H1 (cell line): ENCODE measurements around the gene QPCT. TPM values are rescaled to one million over a fixed set of nuclear protein-coding genes. Genes with fewer than 3 reads are reported as not detected.

Experiments used
- CTCF ChIA-PET: fragments of 300-600 bp; sonication (Branson Sonifier 250); formaldehyde crosslinking; loops from one replicate; lab custom pipeline; 2021; ENCODE audit not compliant: partially characterized antibody; lab: Charles Lee
- POLR2A ChIA-PET: fragments of 300-600 bp; sonication (Branson Sonifier 250); formaldehyde crosslinking; loops from one replicate; lab custom pipeline; 2021; ENCODE audit warnings: inconsistent platforms; ENCODE audit not compliant: partially characterized antibody; lab: Charles Lee
- DNase-seq, 2 experiments: peaks; one replicate each; pipeline versions ENCODE4 v3.0.0 to v3.0.0-alpha.2; 2010 to 2022; ENCODE audit warnings: low spot score in 2 of 2, low read depth in 1 of 2, mixed read lengths in 1 of 2
- FAIRE-seq: peaks from 2 replicates; lab custom pipeline; 2011; peaks lifted over from hg19 to GRCh38; lab: Jason Lieb, UNC
- H2AFZ ChIP-seq: 2 replicates; pipeline ENCODE4 v1.8.1; 2012; ENCODE audit warnings: low read length, inconsistent platforms
- H2AK5ac ChIP-seq: 2 replicates; pipeline ENCODE4 v1.6.1; 2013; ENCODE audit warnings: low read depth, low read length
- H2BK120ac ChIP-seq: replicated peaks from 2 replicates; pipeline ENCODE3; 2013; ENCODE audit warnings: low read depth, low read length, inconsistent platforms
- H2BK12ac ChIP-seq: 2 replicates; pipeline ENCODE4 v1.6.1; 2013; ENCODE audit warnings: low read depth, low read length
- H2BK15ac ChIP-seq: 2 replicates; pipeline ENCODE4 v1.6.1; 2013; ENCODE audit warnings: low read length
- H2BK20ac ChIP-seq: 2 replicates; pipeline ENCODE4 v1.6.1; 2013; ENCODE audit warnings: low read length
- H2BK5ac ChIP-seq: 2 replicates; pipeline ENCODE4 v1.6.1; 2013; ENCODE audit warnings: low read depth, low read length
- H3K14ac ChIP-seq: 2 replicates; pipeline ENCODE4 v1.6.1; 2013; ENCODE audit warnings: inconsistent platforms; ENCODE audit not compliant: insufficient read length
- H3K18ac ChIP-seq: 2 replicates; pipeline ENCODE4 v1.6.1; 2013; ENCODE audit warnings: low read length; ENCODE audit errors: extremely low read depth
- H3K23ac ChIP-seq: 2 replicates; pipeline ENCODE4 v1.6.1; 2013; ENCODE audit warnings: inconsistent platforms; ENCODE audit not compliant: insufficient read length
- H3K23me2 ChIP-seq: 2 replicates; pipeline ENCODE4 v1.6.1; 2013; ENCODE audit warnings: low read depth, low read length
- H3K27ac ChIP-seq: 2 replicates; pipeline ENCODE4 v1.6.1; 2011; ENCODE audit warnings: low read depth, low read length, inconsistent platforms
- H3K27me3 ChIP-seq, 4 experiments: replicated peaks in 1 of 4; 1 replicate in 1 of 4; 2 replicates in 3 of 4; pipeline versions ENCODE4 v1.6.1 to v1.8.1; 2011 to 2013; ENCODE audit warnings: low read length in 3 of 4, mild to moderate bottlenecking in 3 of 4, inconsistent platforms in 2 of 4, mixed read lengths in 2 of 4, moderate library complexity in 1 of 4; ENCODE audit not compliant: control insufficient read depth in 3 of 4, insufficient read depth in 3 of 4; ENCODE audit errors: extremely low read depth in 1 of 4
- H3K36me3 ChIP-seq, 4 experiments: 2 replicates each; pipeline versions ENCODE4 v1.6.1 to v1.8.1; 2011 to 2013; ENCODE audit warnings: mild to moderate bottlenecking in 4 of 4, low read length in 3 of 4, moderate library complexity in 2 of 4, control low read depth in 1 of 4, inconsistent platforms in 1 of 4; ENCODE audit not compliant: insufficient read depth in 4 of 4, control insufficient read depth in 2 of 4
- H3K4ac ChIP-seq: replicated peaks from 2 replicates; pipeline ENCODE3; 2013; ENCODE audit warnings: low read length, low read depth, mixed read lengths, inconsistent platforms; ENCODE audit not compliant: insufficient read length
- H3K4me1 ChIP-seq, 4 experiments: replicated peaks in 1 of 4; 1 replicate in 1 of 4; 2 replicates in 3 of 4; pipeline versions ENCODE4 v1.6.1 to v1.8.1; 2011 to 2013; ENCODE audit warnings: low read length in 3 of 4, inconsistent platforms in 2 of 4, mixed read lengths in 1 of 4; ENCODE audit not compliant: insufficient read depth in 4 of 4, control insufficient read depth in 3 of 4
- H3K4me2 ChIP-seq, 2 experiments: 2 replicates each; pipeline versions ENCODE4 v1.6.1 to v1.8.1; 2011 to 2013; ENCODE audit warnings: low read depth in 2 of 2, low read length in 2 of 2, control low read depth in 1 of 2, inconsistent platforms in 1 of 2, mild to moderate bottlenecking in 1 of 2; ENCODE audit not compliant: insufficient read depth in 1 of 2
- H3K4me3 ChIP-seq, 4 experiments: fragments of 200-600, 300-600 bp in 1 of 4; sonication (generic), shearing (Covaris generic), sonication (Bioruptor Twin) in 1 of 4; 2 replicates each; pipeline versions ENCODE4 v1.5.1 to v1.8.1; 2011 to 2016; ENCODE audit warnings: low read length in 4 of 4, low read depth in 3 of 4, control low read depth in 2 of 4, inconsistent platforms in 2 of 4, mild to moderate bottlenecking in 2 of 4, mixed read lengths in 1 of 4, moderate library complexity in 1 of 4; ENCODE audit not compliant: insufficient read depth in 2 of 4; ENCODE audit errors: extremely low read depth in 1 of 4
- H3K56ac ChIP-seq: replicated peaks from 2 replicates; pipeline ENCODE3; 2013; ENCODE audit warnings: low read depth, mild to moderate bottlenecking, mixed read lengths, low read length, inconsistent platforms; ENCODE audit not compliant: insufficient read length
- H3K79me1 ChIP-seq: 2 replicates; pipeline ENCODE4 v1.6.1; 2013; ENCODE audit warnings: low read depth, low read length, control low read depth
- H3K79me2 ChIP-seq, 2 experiments: 2 replicates each; pipeline versions ENCODE4 v1.6.1 to v1.8.1; 2012 to 2013; ENCODE audit warnings: low read length in 2 of 2, mild to moderate bottlenecking in 2 of 2, inconsistent platforms in 1 of 2; ENCODE audit not compliant: insufficient read depth in 2 of 2, control insufficient read depth in 1 of 2
- H3K9ac ChIP-seq, 4 experiments: replicated peaks in 1 of 4; 1 replicate in 1 of 4; 2 replicates in 3 of 4; pipeline versions ENCODE4 v1.6.1 to v1.8.1; 2011 to 2013; ENCODE audit warnings: low read depth in 3 of 4, low read length in 3 of 4, control low read depth in 2 of 4, mild to moderate bottlenecking in 2 of 4, moderate library complexity in 2 of 4, inconsistent platforms in 1 of 4; ENCODE audit errors: extremely low read depth in 1 of 4
- H3K9me3 ChIP-seq, 2 experiments: 2 replicates each; pipeline versions ENCODE4 v1.6.1 to v1.8.1; 2012 to 2013; ENCODE audit warnings: mild to moderate bottlenecking in 2 of 2, moderate library complexity in 2 of 2, control low read depth in 1 of 2, inconsistent platforms in 1 of 2, low read depth in 1 of 2, low read length in 1 of 2, mixed read lengths in 1 of 2; ENCODE audit not compliant: insufficient read depth in 2 of 2
- H4K20me1 ChIP-seq, 2 experiments: replicated peaks in 1 of 2; 2 replicates each; pipeline versions ENCODE3 to v1.8.1; 2011 to 2013; ENCODE audit warnings: inconsistent platforms in 2 of 2, low read length in 2 of 2, mild to moderate bottlenecking in 1 of 2; ENCODE audit not compliant: insufficient read depth in 2 of 2, control insufficient read depth in 1 of 2
- H4K5ac ChIP-seq: 2 replicates; pipeline ENCODE4 v1.6.1; 2013; ENCODE audit warnings: low read length, low read depth, mixed read lengths, inconsistent platforms; ENCODE audit not compliant: insufficient read length
- H4K8ac ChIP-seq: 2 replicates; pipeline ENCODE4 v1.8.0; 2013; ENCODE audit warnings: mild to moderate bottlenecking, moderate library complexity, low read length, inconsistent platforms; ENCODE audit not compliant: insufficient read depth; ENCODE audit errors: extremely low read depth
- H4K91ac ChIP-seq: replicated peaks from 2 replicates; pipeline ENCODE3; 2013; ENCODE audit warnings: low read length, mixed read lengths, inconsistent platforms; ENCODE audit not compliant: insufficient read length
- E2F6 ChIP-seq: IDR thresholded peaks from 2 replicates; pipeline ENCODE4 v1.6.1; 2012; ENCODE audit warnings: inconsistent platforms
- RBBP5 ChIP-seq: IDR thresholded peaks from 2 replicates; pipeline ENCODE4 v1.7.1; 2012; ENCODE audit warnings: low read depth, mild to moderate bottlenecking, inconsistent platforms, low read length, moderate library complexity, borderline replicate concordance
- SIX5 ChIP-seq: IDR thresholded peaks from 2 replicates; pipeline ENCODE4 v1.6.1; 2011; ENCODE audit warnings: mild to moderate bottlenecking, low read depth, low read length
- TAF1 ChIP-seq: IDR thresholded peaks from 2 replicates; pipeline ENCODE4 v1.6.1; 2011; ENCODE audit warnings: mild to moderate bottlenecking, low read depth, low read length
- USF2 ChIP-seq: IDR thresholded peaks from 2 replicates; pipeline ENCODE4 v1.6.1; 2011; ENCODE audit warnings: low read length, improper control_type of control experiment
- WGBS, 2 experiments: shearing (Covaris generic) in 1 of 2; methylation state at CpG; one replicate each; pipeline versions ENCODE4 v1.1.6 to v1.1.7; 2013 to 2015; ENCODE audit warnings: low lambda C conversion rate in 2 of 2, mixed read lengths in 2 of 2, inconsistent platforms in 1 of 2, low coverage in 1 of 2, missing lambda C conversion rate in 1 of 2; ENCODE audit not compliant: insufficient replicate concordance in 2 of 2, insufficient coverage in 1 of 2, insufficient read length in 1 of 2; ENCODE audit errors: extremely low coverage in 1 of 2, missing lambda C conversion rate in 1 of 2; 5-methylcytosine and 5-hydroxymethylcytosine counted together
- polyA plus RNA-seq, 7 experiments: library from polyadenylated mRNA; depleted of rRNA in 3 of 7; stranded (reverse) in 5 of 7; unstranded in 2 of 7; fragments of >200 nt in 5 of 7; fragments of 200-250 nt in 2 of 7; gene quantifications; 1 replicate in 5 of 7; 2 replicates in 1 of 7; 4 replicates in 1 of 7; pipeline versions ENCODE4 v1.2.1 to v1.2.3, GENCODE V29; 2011 to 2013; ENCODE audit warnings: missing spikeins in 2 of 7, mixed read lengths in 2 of 7
- total RNA-seq: library from RNA; stranded (reverse); fragmentation: NEBNext Ultra II Directional; extraction: Animal tissue kit (Norgen Biotek cat#: 25700); gene quantifications from 2 replicates; pipeline ENCODE4 v1.2.1, GENCODE V29; 2021
- TF ChIP-seq, protein P1 (sequence below): IDR thresholded peaks from 2 replicates; pipeline ENCODE4 v1.6.1; 2012; ENCODE audit warnings: low read length, inconsistent platforms
- TF ChIP-seq, protein P2 (sequence below): IDR thresholded peaks from 2 replicates; pipeline ENCODE4 v1.6.1; 2011; ENCODE audit warnings: low read depth, mild to moderate bottlenecking, low read length; ENCODE audit not compliant: insufficient read depth

QPCT gene
- total and polyA plus RNA-seq, 2 of the 8 experiments (the other 6 are each of a cell fraction or from before 2014, with no cell fraction given): 4.0 to 4.3 TPM

DNA sequence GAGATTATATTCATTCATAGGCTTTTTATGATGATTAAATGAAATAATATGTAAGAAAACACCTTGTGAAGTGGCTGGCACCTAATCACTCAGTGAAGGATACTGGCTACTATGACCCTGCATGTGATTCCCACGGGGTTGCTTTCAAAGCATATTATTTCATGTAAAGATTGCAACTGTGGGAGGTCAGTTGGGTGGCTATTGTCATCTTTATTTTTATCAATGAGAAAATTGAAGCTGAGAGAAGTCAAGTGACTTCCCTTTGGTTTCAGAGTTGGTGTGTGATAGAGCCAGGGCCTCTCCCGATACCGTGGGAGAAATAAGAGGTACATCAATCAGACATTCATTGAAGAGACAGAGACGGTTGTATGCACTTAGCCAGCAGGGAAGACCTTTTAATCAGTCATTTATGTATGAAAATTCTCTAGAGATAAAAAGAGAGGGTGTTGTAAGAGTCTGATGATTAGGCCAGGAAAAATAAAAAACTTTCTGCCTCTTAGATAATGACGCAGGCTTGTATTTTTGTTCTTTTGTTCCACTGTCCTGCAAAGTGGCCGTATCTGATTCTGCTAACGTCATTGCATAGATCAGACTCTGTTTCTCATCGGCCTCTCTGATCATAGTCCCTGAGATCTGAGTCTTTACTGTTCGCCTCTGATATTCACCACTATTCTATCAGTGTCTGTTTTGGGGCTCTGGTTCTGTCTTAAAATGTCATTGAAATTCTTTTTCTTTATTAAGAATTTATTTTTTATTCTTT lies 50.5 kb downstream of the QPCT start:
- Histone ChIP-seq H3K18ac (no peak overlapping the region), H3K23me2 (no peaks in the 10 kb centered on the region), H2AK5ac (no peak overlapping the region), H3K56ac (no peak overlapping the region), H4K91ac (no peak overlapping the region), H2AFZ (no peak overlapping the region), H2BK5ac (no peak overlapping the region), H3K4ac (no peak overlapping the region), H2BK120ac (no peak overlapping the region), H3K14ac (no peak overlapping the region), H3K9ac (no peak overlapping the region), H3K9me3 (no peaks in the 10 kb centered on the region), H3K4me1 (peaks cover 0 to 10% (median 0%) of the 10 kb centered on the region in 4 experiments; a peak in 4 of 7 replicates), H3K36me3 (no peaks in the 10 kb centered on the region), H2BK15ac (no peak overlapping the region), H4K8ac (no peak overlapping the region), H3K79me2 (no peaks in the 10 kb centered on the region), H3K79me1 (no peaks in the 10 kb centered on the region), H3K27me3 (no peaks in the 10 kb centered on the region), H2BK12ac (no peak overlapping the region), H3K4me3 (no peak overlapping the region), H3K23ac (no peak overlapping the region), H3K4me2 (no peak overlapping the region), H3K27ac (no peak overlapping the region), H4K20me1 (no peaks in the 10 kb centered on the region), H2BK20ac (no peak overlapping the region), H4K5ac (no peak overlapping the region)
- DNase-seq: no peak
- CTCF ChIA-PET: interaction anchor here (0.6 to 7.7 kb wide), 44 partner anchors 10 to 877 kb away, joined by 3 to 192 read pairs (median 5); no protein-coding TSS in a partner anchor
- 90% methylated on average over 9 of the region's 9 CpGs; no CpG with 5 or more reads in 1 of the 2 experiments for WGBS, 2 experiments
- FAIRE-seq: no peak
- POLR2A ChIA-PET: interaction anchor here (1.2 kb wide), 1 partner anchor 482 kb away, joined by 5 read pairs; no protein-coding TSS in a partner anchor
- no peak for TF ChIP-seq USF2
- no peak for TF ChIP-seq TAF1
- no peak for TF ChIP-seq RBBP5
- no peak for TF ChIP-seq SIX5
- TF ChIP-seq, protein P1, sequence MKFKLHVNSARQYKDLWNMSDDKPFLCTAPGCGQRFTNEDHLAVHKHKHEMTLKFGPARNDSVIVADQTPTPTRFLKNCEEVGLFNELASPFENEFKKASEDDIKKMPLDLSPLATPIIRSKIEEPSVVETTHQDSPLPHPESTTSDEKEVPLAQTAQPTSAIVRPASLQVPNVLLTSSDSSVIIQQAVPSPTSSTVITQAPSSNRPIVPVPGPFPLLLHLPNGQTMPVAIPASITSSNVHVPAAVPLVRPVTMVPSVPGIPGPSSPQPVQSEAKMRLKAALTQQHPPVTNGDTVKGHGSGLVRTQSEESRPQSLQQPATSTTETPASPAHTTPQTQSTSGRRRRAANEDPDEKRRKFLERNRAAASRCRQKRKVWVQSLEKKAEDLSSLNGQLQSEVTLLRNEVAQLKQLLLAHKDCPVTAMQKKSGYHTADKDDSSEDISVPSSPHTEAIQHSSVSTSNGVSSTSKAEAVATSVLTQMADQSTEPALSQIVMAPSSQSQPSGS: no peak
- TF ChIP-seq, protein P2, sequence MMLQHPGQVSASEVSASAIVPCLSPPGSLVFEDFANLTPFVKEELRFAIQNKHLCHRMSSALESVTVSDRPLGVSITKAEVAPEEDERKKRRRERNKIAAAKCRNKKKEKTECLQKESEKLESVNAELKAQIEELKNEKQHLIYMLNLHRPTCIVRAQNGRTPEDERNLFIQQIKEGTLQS: no peak
- no peak for TF ChIP-seq E2F6
